ENCODE data around the gene TPD52L1.

- TF ChIP-seq CTCF (IDR thresholded peaks at IDR 0.05) (no peak), ZFX (IDR thresholded peaks at IDR 0.05; ENCODE audit: borderline replicate concordance) (no peak)
These were observed 34.5 kb downstream of the TPD52L1 start for GRCh38 chr6:125188037-125188436.

All from 22Rv1 (cell line).